UCSD-AML1 (cell line): ENCODE measurements around the gene OGA.

Experiments used
- DNase-seq: peaks from one replicate; lab custom pipeline; 2025; ENCODE audit not compliant: unreplicated experiment; lab: John Stamatoyannopoulos, UW

The OGA gene

DNA sequence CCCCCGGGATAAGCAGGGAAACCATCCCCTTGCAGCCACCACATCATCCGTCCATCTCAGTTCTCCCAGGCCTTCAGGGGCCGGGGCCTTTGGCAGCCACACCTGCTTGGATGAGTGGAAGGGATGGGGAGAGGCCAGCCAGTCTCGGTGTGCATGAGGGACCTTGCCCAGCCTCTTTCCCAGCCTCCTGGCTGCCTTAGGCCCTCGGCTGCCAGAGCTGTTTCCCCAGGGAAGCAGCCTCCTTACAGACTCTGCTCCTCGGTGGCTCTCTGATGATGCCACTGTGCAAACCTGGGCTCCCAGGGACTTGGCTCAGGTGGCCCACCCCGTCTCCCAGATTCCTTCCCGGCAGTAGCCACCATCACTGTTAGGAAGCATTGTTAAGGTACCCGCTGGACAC, 57.0 kb downstream of the OGA start:
- DNase-seq = no peak

DNA sequence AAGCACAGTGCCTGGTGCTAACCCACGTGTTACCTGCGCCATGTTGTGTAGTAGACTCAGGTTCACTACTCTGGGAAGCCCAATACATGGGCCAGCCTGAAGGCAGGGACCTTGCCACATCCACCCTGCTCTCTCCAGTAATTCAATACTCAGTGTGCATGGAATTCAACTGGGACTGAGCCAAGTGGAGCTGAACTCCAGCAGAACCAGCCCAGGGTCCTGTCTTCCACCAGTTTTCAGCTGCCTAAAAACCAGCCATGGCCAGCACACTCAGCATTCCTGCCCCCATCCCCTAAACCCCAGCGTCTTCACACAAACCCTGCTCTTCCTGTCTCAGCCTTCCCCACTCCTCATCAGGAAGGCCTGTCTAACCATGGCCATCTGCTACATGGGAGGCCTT, 57.7 kb downstream of the OGA start:
- DNase-seq = no peak

DNA sequence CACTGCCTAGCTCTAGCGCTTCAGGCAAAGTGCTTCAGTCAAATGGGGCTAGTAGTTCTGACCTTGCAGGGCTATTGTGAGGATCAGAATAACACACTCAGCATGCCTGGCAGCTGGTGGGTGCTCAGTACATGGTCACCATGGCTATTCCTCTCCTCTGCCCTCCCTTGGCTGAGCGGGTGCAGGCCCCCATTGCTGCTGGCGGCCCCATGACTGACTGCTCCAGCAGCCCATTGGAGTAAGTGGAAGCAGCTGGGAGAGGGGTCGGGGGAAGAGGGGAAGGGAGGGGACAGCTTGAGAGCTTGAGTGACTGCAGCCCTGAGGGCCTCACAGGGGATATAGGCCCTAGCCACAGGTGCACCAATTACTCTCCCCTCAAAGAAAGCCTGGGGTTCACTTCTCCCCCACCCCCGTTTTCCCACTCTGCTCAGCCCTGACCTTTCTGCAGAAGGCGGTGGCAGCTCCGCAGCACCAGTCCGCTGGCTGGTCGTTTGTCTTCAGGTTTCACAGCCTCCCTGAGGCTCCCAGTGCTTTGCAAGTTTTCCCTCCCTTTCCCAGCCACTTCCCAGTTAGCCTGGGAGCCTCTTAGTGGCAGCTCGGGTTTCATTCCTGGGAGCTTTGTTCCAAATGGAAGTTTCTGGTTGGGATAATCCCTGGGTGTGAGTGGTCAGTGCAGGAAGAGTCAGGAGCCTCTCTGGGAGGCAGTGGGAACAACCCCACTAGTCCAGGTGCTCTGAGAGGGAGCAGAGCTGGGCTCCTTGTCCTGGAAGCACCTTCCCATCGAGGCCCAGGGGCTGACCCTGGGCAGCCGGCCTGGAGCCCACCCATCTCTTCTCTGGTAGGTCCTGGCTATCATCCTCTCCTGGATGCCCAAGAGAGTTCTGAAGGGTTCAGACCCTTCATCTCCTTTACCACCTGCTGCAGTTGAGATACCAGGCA, 58.7 kb downstream of the OGA start:
- DNase-seq = no peak

DNA sequence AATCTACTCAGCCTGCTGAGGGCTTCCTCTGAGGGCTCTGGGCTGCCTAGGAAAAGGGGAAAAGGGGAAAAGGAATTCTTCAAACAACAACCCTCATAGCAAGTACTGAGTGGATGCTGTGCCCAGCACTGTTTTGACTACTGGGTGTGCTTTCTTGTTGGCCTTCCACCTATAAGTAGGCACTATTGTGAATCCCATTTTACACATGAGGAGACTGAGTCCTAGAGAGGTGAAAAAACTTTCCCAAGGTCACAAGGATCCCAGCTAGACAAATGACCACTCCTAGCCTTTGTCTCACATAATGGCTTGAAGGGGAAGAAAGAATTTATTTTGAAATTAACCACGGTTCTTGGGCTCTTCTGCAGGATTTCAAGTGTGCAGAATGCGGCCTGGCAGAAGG, 59.4 kb downstream of the OGA start:
- no peak for DNase-seq

DNA sequence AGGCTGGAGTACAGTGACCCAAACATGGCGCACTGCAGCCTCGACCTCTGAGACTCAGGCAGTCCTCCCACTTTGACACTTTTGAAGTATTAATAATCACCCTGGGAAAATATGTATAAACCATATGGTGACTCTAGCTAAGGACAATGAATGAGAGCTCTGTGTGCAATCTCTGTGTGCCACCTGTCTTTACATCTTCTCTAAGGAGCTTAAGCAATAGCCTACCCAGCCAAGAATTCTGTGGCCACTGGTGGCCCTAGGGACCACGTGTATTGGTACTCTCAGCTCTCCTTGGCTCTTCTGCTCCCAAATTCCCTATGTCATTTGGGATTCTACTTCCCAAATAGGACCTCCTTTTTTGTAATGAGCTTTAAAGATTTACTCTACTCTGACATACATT, 66.0 kb downstream of the OGA start:
- DNase-seq = no peak

DNA sequence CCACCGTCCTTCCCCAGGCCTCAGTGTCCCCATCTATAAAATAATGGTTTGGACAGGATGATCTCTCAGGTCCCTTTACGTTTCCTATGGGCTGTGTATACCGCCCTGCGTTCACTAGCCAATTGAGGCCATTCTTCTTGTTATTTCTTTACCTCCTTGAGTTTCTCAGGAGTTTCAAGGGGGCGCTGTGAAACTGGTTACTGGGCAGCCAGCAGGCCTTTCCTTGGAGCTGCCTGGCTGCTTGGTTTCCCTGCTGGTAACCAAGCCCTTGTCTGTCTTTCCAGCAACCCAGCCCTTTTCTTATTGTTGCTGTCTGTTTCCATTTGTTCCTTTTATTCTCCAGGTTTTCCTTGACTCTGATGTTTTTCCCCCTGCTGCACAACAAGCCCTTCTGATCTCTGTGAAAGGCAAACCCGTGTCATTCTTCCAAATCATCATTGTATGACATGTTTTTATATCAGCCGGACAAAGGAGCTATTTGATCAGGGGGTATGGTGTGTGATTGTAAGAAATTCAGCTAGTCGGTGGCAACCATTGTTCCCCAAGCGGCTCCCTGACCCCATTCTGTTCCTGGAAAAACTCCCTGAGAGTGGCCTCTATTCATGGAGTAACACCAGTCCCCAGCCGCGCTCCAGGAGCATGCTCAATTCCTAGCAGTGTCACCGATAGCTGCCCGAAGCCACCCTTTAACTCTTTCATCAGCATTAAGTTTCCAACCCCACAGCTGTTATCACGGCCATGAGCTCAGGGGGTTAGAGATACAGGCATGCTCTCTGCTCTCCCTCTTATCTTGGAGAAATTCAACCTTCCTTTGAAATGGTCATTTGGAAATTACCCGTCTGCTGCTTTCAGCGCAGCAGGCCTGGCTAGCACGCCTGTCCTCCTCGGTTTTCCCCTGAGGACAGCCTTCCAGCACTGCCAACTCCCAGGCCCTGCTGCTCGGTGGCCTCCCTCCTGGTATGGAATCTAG, 68.9 kb downstream of the OGA start:
- no peak for DNase-seq

DNA sequence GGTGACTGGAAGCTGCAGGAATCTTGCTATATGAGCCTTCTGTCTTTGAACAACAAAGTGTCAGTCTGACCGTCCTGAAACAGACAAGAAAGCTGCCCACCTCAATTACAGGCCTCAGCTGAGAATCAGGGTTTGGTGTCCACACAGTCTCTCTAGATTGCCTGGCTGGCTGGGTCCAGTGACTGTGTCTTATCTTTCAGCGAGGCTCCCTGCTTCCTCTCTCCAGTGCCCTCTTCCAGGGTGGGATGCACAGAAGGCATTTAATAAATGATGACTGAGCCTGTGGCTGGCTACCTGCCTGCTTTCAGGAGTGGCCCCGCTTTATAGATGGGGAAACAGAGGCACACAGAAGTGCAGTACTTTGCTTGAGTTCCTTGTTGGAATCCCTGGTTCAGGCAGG, 69.7 kb downstream of the OGA start:
- no peak for DNase-seq

DNA sequence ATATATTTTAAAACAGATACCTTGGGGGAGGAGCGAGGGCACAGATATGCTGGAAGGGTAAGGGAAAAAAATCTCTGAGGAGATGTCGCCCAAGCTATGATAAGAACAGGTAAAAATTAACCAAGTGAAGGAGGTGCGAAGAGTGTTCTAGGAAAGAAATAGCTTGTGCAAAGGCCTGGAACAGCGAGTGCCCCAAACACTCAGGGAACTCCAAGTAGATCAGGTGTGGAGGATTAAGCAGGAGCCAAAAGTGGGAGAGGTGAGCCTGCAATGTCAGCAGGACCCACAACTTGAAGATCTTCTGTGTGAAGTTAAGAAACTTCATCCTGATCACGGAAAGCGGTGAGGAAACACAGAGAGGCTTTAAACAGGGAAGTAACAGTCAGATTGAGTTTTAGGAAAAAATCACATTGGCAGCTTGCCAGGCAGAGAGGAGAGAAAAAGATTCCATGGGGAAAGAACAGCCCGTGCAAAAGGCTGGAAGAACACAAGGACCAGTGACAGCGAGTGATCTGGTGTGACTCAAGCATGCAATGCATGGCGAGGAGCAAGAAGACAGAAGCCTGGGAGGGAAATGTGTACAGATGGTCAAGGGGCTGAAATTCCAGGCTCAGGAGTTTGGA, 73.1 kb downstream of the OGA start:
- DNase-seq = no peak

DNA sequence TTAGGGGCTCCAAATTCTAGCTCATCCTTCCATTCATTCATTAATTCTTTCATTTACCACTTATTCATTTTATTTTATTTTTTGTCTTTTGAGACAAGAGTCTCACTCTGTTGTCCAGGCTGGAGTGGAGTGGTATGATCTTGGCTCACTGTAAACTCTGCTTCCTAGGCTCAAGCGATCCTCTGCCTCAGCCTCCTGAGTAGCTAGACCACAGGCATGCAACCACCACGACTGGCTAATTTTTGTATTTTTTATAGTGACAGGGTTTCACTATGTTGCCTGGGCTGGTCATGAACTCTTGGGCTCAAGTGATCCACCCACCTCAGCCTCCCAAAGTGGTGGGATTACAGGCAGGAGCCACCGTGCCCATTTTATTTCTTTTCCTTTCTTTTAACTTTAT, 74.0 kb downstream of the OGA start:
- no peak for DNase-seq

DNA sequence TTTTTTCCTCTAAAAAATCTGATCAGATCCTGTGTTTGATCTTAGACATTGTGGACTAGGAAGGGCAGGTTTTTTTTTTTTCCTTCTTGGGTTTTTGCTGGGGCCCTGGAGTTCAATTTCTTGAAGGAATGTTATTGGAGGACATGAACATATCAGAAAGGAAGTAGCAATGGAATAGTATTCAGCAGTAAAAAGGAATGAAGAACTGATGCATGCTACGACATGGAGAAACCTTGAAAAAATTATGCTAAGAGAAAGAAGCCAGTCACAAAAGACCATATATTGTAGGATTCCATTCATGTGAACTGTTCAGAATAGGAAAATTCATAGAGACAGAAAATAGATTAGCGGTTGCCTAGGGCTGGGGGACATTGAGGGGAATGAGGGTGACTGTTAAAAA, 76.3 kb downstream of the OGA start:
- no peak for DNase-seq

DNA sequence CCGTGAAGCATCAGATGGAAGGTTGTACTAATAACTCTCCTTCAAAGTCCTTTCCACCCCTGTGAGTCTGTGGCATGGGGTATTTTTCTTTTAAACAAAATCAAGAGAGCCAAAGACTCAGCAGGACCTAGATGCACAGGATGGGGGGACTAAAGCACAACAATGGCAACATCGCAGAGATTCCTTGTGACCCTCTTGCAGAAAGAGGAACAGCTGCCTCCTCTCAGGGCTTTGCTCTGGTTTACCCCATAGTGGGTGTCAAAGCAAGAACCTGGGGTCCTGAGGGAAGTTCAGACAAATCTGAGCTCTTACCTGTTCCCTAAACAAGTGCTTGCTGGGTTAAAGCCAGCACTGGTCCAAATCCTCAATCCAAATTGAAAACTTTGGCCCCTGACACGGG, 81.6 kb downstream of the OGA start:
- DNase-seq = no peak
